Suprapubic skin (tissue), 4 donors: Measurements from ENCODE around the gene PLLP. TPM values are rescaled to one million over a fixed set of nuclear protein-coding genes. Genes with fewer than 3 reads are reported as not detected.

Experiments used
- DNase-seq, 2 donors: peaks; one replicate each; pipeline ENCODE4 v3.0.0-alpha.2; 2019; ENCODE audit warnings: low spot score in 2 of 2
- H3K27ac ChIP-seq: fragments of 200-600 bp; sonication (generic); one replicate; pipeline ENCODE4 v1.5.1; 2019
- H3K27me3 ChIP-seq: fragments of 200-600 bp; sonication (generic); one replicate; pipeline ENCODE4 v1.5.1; 2019
- H3K36me3 ChIP-seq: fragments of 200-600 bp; sonication (generic); one replicate; pipeline ENCODE4 v1.5.1; 2019
- H3K4me1 ChIP-seq: fragments of 200-600 bp; sonication (generic); one replicate; pipeline ENCODE4 v1.5.1; 2019
- H3K4me3 ChIP-seq: fragments of 200-600 bp; sonication (generic); one replicate; pipeline ENCODE4 v1.5.1; 2019; ENCODE audit warnings: mild to moderate bottlenecking
- H3K9me3 ChIP-seq: fragments of 200-600 bp; sonication (generic); one replicate; pipeline ENCODE4 v1.5.1; 2019
- CTCF ChIP-seq, 2 donors: fragments of 200-600 bp in 1 of 2; fragments of 450-650 bp in 1 of 2; sonication (generic) in 1 of 2; IDR thresholded peaks; one replicate each; pipeline ENCODE4 v1.5.1; 2016 to 2019; ENCODE audit warnings: antibody characterized with exemption in 2 of 2, mild to moderate bottlenecking in 1 of 2, moderate library complexity in 1 of 2
- EP300 ChIP-seq: sonication (generic); formaldehyde crosslinking; IDR thresholded peaks from one replicate; pipeline ENCODE4 v1.6.1; 2017; ENCODE audit warnings: antibody characterized with exemption
- POLR2A ChIP-seq, 2 donors: fragments of 450-650 bp; IDR thresholded peaks; one replicate each; pipeline ENCODE4 v1.6.1; 2017; ENCODE audit warnings: antibody characterized with exemption in 2 of 2, mild to moderate bottlenecking in 2 of 2, moderate library complexity in 2 of 2
- POLR2AphosphoS5 ChIP-seq, 3 donors: sonication (generic); formaldehyde crosslinking; IDR thresholded peaks; one replicate each; pipeline ENCODE4 v1.6.1; 2017; ENCODE audit warnings: antibody characterized with exemption in 3 of 3
- WGBS: methylation state at CpG from one replicate; pipeline ENCODE4 v1.1.5; 2018; 5-methylcytosine and 5-hydroxymethylcytosine counted together
- total RNA-seq, 4 donors: library from RNA; depleted of rRNA; stranded (reverse); fragments of >200 nt; gene quantifications; one replicate each; pipeline ENCODE4 v1.1.0, GENCODE V29; 2016

PLLP gene
- total RNA-seq, 4 donors from 2014 or later, result 34.7 to 215 (median 205) TPM

GRCh38 chr16:57229079-57229478, 55.4 kb downstream of the PLLP start:
- Histone ChIP-seq H3K4me1 (peaks cover 4% of the 10 kb centered on the region), H3K27me3 (no peaks in the 10 kb centered on the region), H3K36me3 (peaks cover 96% of the 10 kb centered on the region), H3K9me3 (no peaks in the 10 kb centered on the region), H3K4me3 (no peak overlapping the region), H3K27ac (no peak overlapping the region)
- WGBS, result 75% methylated on average over 1 of the region's 1 CpG
- TF ChIP-seq EP300 (no peak), CTCF (IDR thresholded peaks at IDR 0.05) (no peak), POLR2AphosphoS5 (IDR thresholded peaks at IDR 0.05) (no peak), POLR2A (IDR thresholded peaks at IDR 0.05) (no peak)
- DNase-seq, result no peak

GRCh38 chr16:57226701-57227621, 57.5 kb downstream of the PLLP start:
- 96% methylated on average over 4 of the region's 4 CpGs for WGBS
- H3K36me3 ChIP-seq, result peaks cover 91% of the 10 kb centered on the region
- no peak for TF ChIP-seq CTCF (IDR thresholded peaks at IDR 0.05)
- TF ChIP-seq POLR2A (IDR thresholded peaks at IDR 0.05), result no peak
- TF ChIP-seq EP300, result no peak
- no peak for TF ChIP-seq POLR2AphosphoS5 (IDR thresholded peaks at IDR 0.05)
- H3K9me3 ChIP-seq, result no peaks in the 10 kb centered on the region
- DNase-seq, result no peak
- H3K27ac ChIP-seq, result no peak overlapping the region
- H3K4me3 ChIP-seq, result no peak overlapping the region
- H3K27me3 ChIP-seq, result no peaks in the 10 kb centered on the region
- H3K4me1 ChIP-seq, result peaks cover 4% of the 10 kb centered on the region

- H3K27ac ChIP-seq, result no peak overlapping the region
- TF ChIP-seq POLR2AphosphoS5 (IDR thresholded peaks at IDR 0.05), result no peak
- TF ChIP-seq EP300, result no peak
- TF ChIP-seq POLR2A (IDR thresholded peaks at IDR 0.05), result no peak
- TF ChIP-seq CTCF (IDR thresholded peaks at IDR 0.05), result no peak
- H3K36me3 ChIP-seq, result peaks cover 91% of the 10 kb centered on the region
Measured at GRCh38 chr16:57225978-57226377, 58.5 kb downstream of the PLLP start.

GRCh38 chr16:57224651-57225335, 59.7 kb downstream of the PLLP start:
- H3K36me3 ChIP-seq, result peaks cover 90% of the 10 kb centered on the region
- H3K4me3 ChIP-seq, result no peak overlapping the region
- TF ChIP-seq EP300 (no peak), POLR2AphosphoS5 (IDR thresholded peaks at IDR 0.05) (no peak), CTCF (IDR thresholded peaks at IDR 0.05) (no peak), POLR2A (IDR thresholded peaks at IDR 0.05) (no peak)
- H3K27me3 ChIP-seq, result no peaks in the 10 kb centered on the region
- H3K9me3 ChIP-seq, result no peaks in the 10 kb centered on the region
- no peaks in the 10 kb centered on the region for H3K4me1 ChIP-seq
- H3K27ac ChIP-seq, result no peak overlapping the region
- no peak for DNase-seq
- 95% methylated on average over 6 of the region's 6 CpGs for WGBS

More at GRCh38 chr16:57225978-57226377, 58.5 kb downstream of the PLLP start:
- H3K9me3 ChIP-seq, result no peaks in the 10 kb centered on the region
- H3K4me1 ChIP-seq, result no peaks in the 10 kb centered on the region
- WGBS, result 95% methylated on average over 7 of the region's 7 CpGs
- no peak for DNase-seq
- no peaks in the 10 kb centered on the region for H3K27me3 ChIP-seq
- H3K4me3 ChIP-seq, result no peak overlapping the region

GRCh38 chr16:57223057-57223456, 61.4 kb downstream of the PLLP start:
- TF ChIP-seq EP300 (no peak), POLR2A (IDR thresholded peaks at IDR 0.05) (no peak), CTCF (IDR thresholded peaks at IDR 0.05) (no peak), POLR2AphosphoS5 (IDR thresholded peaks at IDR 0.05) (no peak)
- WGBS, result 98% methylated on average over 1 of the region's 1 CpG
- Histone ChIP-seq H3K36me3 (peaks cover 89% of the 10 kb centered on the region), H3K9me3 (no peaks in the 10 kb centered on the region), H3K27ac (no peak overlapping the region), H3K4me1 (no peaks in the 10 kb centered on the region), H3K4me3 (no peak overlapping the region), H3K27me3 (no peaks in the 10 kb centered on the region)
- no peak for DNase-seq
